GM23338 (cell line): ENCODE measurements around the gene SULT2B1. TPM values are rescaled to one million over a fixed set of nuclear protein-coding genes. Genes with fewer than 3 reads are reported as not detected.

Experiments used
- ATAC-seq: fragments of 200-7000 bp; cut with Tn5 transposase; 3 replicates; pipeline ENCODE4 v1.9.1; 2020
- DNase-seq: peaks from one replicate; pipeline ENCODE4 v3.0.0-alpha.2; 2015; ENCODE audit warnings: low spot score
- H2AFZ ChIP-seq: fragments of 200-600 bp; sonication (generic); 2 replicates; pipeline ENCODE4 v1.8.0; 2016; ENCODE audit warnings: antibody characterized with exemption, mild to moderate bottlenecking, moderate library complexity
- H3F3A ChIP-seq: fragments of 200-600 bp; sonication (generic); replicated peaks from 2 replicates; pipeline ENCODE4 v1.8.0; 2017; ENCODE audit warnings: antibody characterized with exemption, mixed run types, low read depth
- H3K27ac ChIP-seq: fragments of 200-600 bp; sonication (generic); 2 replicates; pipeline ENCODE4 v1.6.1; 2016; ENCODE audit warnings: low read depth
- H3K27me3 ChIP-seq: fragments of 200-600 bp; sonication (generic); 2 replicates; pipeline ENCODE4 v1.8.0; 2016; ENCODE audit warnings: mild to moderate bottlenecking, mixed run types, moderate library complexity; ENCODE audit not compliant: insufficient read depth
- H3K36me3 ChIP-seq: fragments of 200-600 bp; sonication (generic); 2 replicates; pipeline ENCODE4 v1.8.0; 2016; ENCODE audit warnings: mild to moderate bottlenecking; ENCODE audit not compliant: insufficient read depth
- H3K4me1 ChIP-seq: fragments of 200-600 bp; sonication (generic); 2 replicates; pipeline ENCODE4 v1.8.0; 2016; ENCODE audit warnings: mild to moderate bottlenecking, moderate library complexity; ENCODE audit not compliant: insufficient read depth
- H3K4me2 ChIP-seq: fragments of 200-600 bp; sonication (generic); 2 replicates; pipeline ENCODE4 v1.7.1; 2017; ENCODE audit warnings: mixed run types
- H3K4me3 ChIP-seq: fragments of 200-600 bp; sonication (generic); 2 replicates; pipeline ENCODE4 v1.6.1; 2016; ENCODE audit warnings: mixed run types
- H3K79me2 ChIP-seq: fragments of 200-600 bp; sonication (generic); replicated peaks from 2 replicates; pipeline ENCODE4 v1.8.0; 2017; ENCODE audit warnings: mild to moderate bottlenecking; ENCODE audit not compliant: insufficient read depth
- H3K9me2 ChIP-seq: fragments of 200-600 bp; sonication (generic); 2 replicates; pipeline ENCODE4 v1.8.0; 2017; ENCODE audit not compliant: insufficient read depth
- H4K20me1 ChIP-seq: fragments of 200-600 bp; sonication (generic); replicated peaks from 2 replicates; pipeline ENCODE4 v1.8.0; 2017; ENCODE audit warnings: mild to moderate bottlenecking; ENCODE audit not compliant: insufficient read depth
- H3K27ac Mint-ChIP-seq: 2 replicates; pipeline ENCODE4 v1.8.0; 2020; ENCODE audit warnings: inconsistent platforms, mild to moderate bottlenecking, moderate library complexity, mixed read lengths
- H3K27me3 Mint-ChIP-seq: 3 replicates; pipeline ENCODE4 v1.8.0; 2022; ENCODE audit warnings: low read depth, mild to moderate bottlenecking, moderate library complexity, mixed read lengths, inconsistent platforms; ENCODE audit not compliant: insufficient read depth, poor library complexity
- H3K36me3 Mint-ChIP-seq: 3 replicates; pipeline ENCODE4 v1.8.0; 2021; ENCODE audit warnings: low read depth, mild to moderate bottlenecking, inconsistent platforms, moderate library complexity, mixed read lengths
- H3K4me1 Mint-ChIP-seq: 3 replicates; pipeline ENCODE4 v1.8.0; 2020; ENCODE audit warnings: mild to moderate bottlenecking, inconsistent platforms, mixed read lengths
- H3K4me3 Mint-ChIP-seq: 3 replicates; pipeline ENCODE4 v1.8.0; 2021; ENCODE audit warnings: moderate library complexity, mild to moderate bottlenecking, inconsistent platforms, mixed read lengths
- H3K9me3 Mint-ChIP-seq: 3 replicates; pipeline ENCODE4 v1.8.0; 2020; ENCODE audit warnings: moderate library complexity, mild to moderate bottlenecking, inconsistent platforms, mixed read lengths
- CREB1 ChIP-seq: fragments of 250-450 bp; sonication (Bioruptor Pico); IDR thresholded peaks from 2 replicates; pipeline ENCODE4 v1.5.0; 2020; ENCODE audit warnings: low read depth, mild to moderate bottlenecking, moderate library complexity
- CTCF ChIP-seq, 2 experiments: fragments of 200-600 bp in 1 of 2; sonication (generic) in 1 of 2; conservative IDR thresholded peaks; 2 replicates each; pipeline versions ENCODE4 v1.5.1 to v1.6.1; 2016 to 2017; ENCODE audit warnings: antibody characterized with exemption in 2 of 2, low read depth in 2 of 2, mild to moderate bottlenecking in 2 of 2, moderate library complexity in 1 of 2
- ETS1 ChIP-seq: IDR thresholded peaks from 2 replicates; pipeline ENCODE4 v1.6.1; 2016; ENCODE audit warnings: antibody characterized with exemption
- EZH2phosphoT487 ChIP-seq: fragments of 200-600 bp; sonication (generic); IDR thresholded peaks from one replicate; pipeline ENCODE4 v1.8.1; 2018; ENCODE audit warnings: antibody characterized with exemption; ENCODE audit not compliant: unreplicated experiment
- JUNB ChIP-seq: IDR thresholded peaks from one replicate; pipeline ENCODE4 v1.6.1; 2016; ENCODE audit warnings: antibody characterized with exemption; ENCODE audit not compliant: unreplicated experiment
- NANOG ChIP-seq: IDR thresholded peaks from 2 replicates; pipeline ENCODE4 v1.6.1; 2016; ENCODE audit warnings: antibody characterized with exemption, borderline replicate concordance
- POLR2AphosphoS5 ChIP-seq: IDR thresholded peaks from 2 replicates; pipeline ENCODE4 v1.6.1; 2016; ENCODE audit warnings: antibody characterized with exemption, low read depth
- ZNF114 ChIP-seq: fragments of 250-450 bp; sonication (Bioruptor Pico); IDR thresholded peaks from 2 replicates; pipeline ENCODE4 v1.5.0; 2020; ENCODE audit warnings: mild to moderate bottlenecking, moderate library complexity
- polyA plus RNA-seq: library from polyadenylated mRNA; unstranded; fragments of >200 nt; fragmentation: Nextera tagmentation; extraction: Ambion mirVana; gene quantifications from 2 replicates; pipeline ENCODE4 v1.2.1, GENCODE V29; 2016
- total RNA-seq: library from RNA; depleted of rRNA; stranded (reverse); fragments of >200 nt; shearing (Covaris generic); gene quantifications from 2 replicates; pipeline ENCODE4 v1.2.3, GENCODE V29; 2014
- TF ChIP-seq, protein P1 (sequence below): fragments of 250-450 bp; sonication (Bioruptor Pico); IDR thresholded peaks from 2 replicates; pipeline ENCODE4 v1.5.0; 2020; ENCODE audit warnings: mild to moderate bottlenecking, moderate library complexity

The SULT2B1 gene
- total and polyA plus RNA-seq, 2 experiments from 2014 or later = 1.3 to 2.5 TPM

DNA sequence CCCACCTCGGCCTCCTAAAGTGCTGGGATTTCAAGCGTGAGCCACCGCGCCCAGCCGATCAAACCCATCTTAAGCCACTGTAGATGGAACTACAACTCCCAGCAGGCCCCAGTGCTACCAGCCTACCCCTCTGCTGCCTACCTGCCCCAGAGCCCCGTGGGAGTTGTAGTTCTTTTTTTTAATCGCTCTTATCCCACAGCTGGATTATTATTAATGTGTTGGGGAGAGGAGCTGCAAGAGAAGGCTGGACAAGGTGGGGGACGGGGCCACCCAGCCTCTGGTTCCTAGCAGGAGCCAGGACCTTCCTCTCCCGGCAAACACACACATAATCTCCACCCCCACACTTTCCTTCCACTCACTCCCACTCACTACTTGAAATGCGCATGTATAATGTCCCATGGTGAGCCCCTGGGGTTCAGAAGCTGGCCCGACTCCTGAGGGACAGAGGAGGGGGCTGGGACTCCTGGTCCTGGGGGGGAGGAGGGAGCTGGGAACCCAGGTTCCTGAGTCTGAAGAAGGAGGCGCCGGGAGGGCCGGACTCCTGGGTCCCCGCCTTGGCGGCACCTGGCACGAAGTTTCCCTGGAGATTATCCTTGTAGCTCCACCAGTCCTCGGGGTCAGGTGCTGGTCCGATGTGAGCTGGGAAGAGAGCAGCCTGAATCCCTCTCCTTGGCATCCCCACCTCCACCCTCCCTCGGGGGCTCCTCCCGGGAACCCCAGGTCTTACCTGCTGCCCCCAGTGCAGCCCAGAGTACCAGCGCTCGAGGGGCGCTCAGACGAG lies 93.1 kb downstream of the SULT2B1 start:
- Histone ChIP-seq H3K9me2 (no peaks in the 10 kb centered on the region), H3K4me3 (peak overlapping the region; percentile 75), H3F3A (0 out of 2 replicates have a peak, but pooled peaks cover 13% of the 10 kb centered on the region), H3K4me1 (peaks cover 7% of the 10 kb centered on the region; the same call in 1 of the 2 replicates), H2AFZ (peak overlapping the region; percentile 92), H3K27ac (peak overlapping the region; percentile 91), H3K79me2 (no peaks in the 10 kb centered on the region), H3K27me3 (0 out of 2 replicates have a peak, but pooled peaks cover 7% of the 10 kb centered on the region), H3K36me3 (no peaks in the 10 kb centered on the region), H4K20me1 (no peaks in the 10 kb centered on the region), H3K4me2 (peak overlapping the region; percentile 99)
- H3K27me3 Mint-ChIP-seq = peaks cover 16% of the 10 kb centered on the region
- peak overlapping the region; percentile 89 for H3K27ac Mint-ChIP-seq
- peaks cover 12% of the 10 kb centered on the region for H3K4me1 Mint-ChIP-seq
- TF ChIP-seq CREB1 (CRISPR knock-in tag) = 0 out of 2 replicates have a peak, but pooled peaks have one; percentile 56
- peak; percentile 98 for TF ChIP-seq ETS1
- 0 out of 2 replicates have a peak, but pooled peaks have one; percentile 8 for TF ChIP-seq NANOG
- TF ChIP-seq JUNB = no peak
- TF ChIP-seq POLR2AphosphoS5 = peak; percentile 28; the same call in 1 of the 2 replicates
- TF ChIP-seq CTCF (conservative IDR thresholded peaks at IDR 0.05; ENCODE audit: low read depth in 2 of 2) = no peak
- no peaks in the 10 kb centered on the region for H3K9me3 Mint-ChIP-seq
- H3K4me3 Mint-ChIP-seq = peak overlapping the region; percentile 91
- DNase-seq (peak; percentile 92), ATAC-seq (peak; percentile 59)
- H3K36me3 Mint-ChIP-seq = peaks cover 20% of the 10 kb centered on the region

DNA sequence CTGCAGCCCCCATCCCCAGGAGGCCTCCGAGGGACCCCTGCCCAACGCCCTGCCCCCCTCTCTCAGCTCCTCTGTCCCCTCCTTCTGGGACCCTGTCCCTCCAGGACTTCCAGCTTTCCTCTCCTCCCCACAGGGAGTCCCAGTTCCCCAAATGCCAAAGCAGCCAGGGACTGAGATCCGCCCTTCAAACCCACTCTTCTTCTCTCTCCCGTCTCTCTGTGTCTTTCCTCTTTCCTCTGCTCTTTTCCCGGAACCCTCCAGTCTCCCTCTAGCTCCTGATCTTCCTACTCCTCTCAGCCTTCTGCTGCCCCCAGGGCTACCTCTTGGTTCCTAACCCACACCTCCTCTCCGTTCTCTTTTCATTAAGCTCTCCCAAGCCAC lies 93.6 kb downstream of the SULT2B1 start:
- Histone ChIP-seq H2AFZ (peak overlapping the region; percentile 92), H3K4me2 (peak overlapping the region; percentile 99), H3F3A (0 out of 2 replicates have a peak, but pooled peaks cover 13% of the 10 kb centered on the region), H3K4me1 (peaks cover 5% of the 10 kb centered on the region; the same call in 1 of the 2 replicates), H3K27ac (peak overlapping the region; percentile 91), H3K9me2 (no peaks in the 10 kb centered on the region), H3K27me3 (0 out of 2 replicates have a peak, but pooled peaks cover 7% of the 10 kb centered on the region), H4K20me1 (no peaks in the 10 kb centered on the region), H3K4me3 (peak overlapping the region; percentile 75), H3K36me3 (no peaks in the 10 kb centered on the region), H3K79me2 (no peaks in the 10 kb centered on the region)
- peak overlapping the region; percentile 91 for H3K4me3 Mint-ChIP-seq
- ATAC-seq = peak; percentile 12
- H3K27ac Mint-ChIP-seq = peak overlapping the region; percentile 90
- peaks cover 16% of the 10 kb centered on the region for H3K27me3 Mint-ChIP-seq
- H3K36me3 Mint-ChIP-seq = peaks cover 19% of the 10 kb centered on the region
- H3K4me1 Mint-ChIP-seq = peaks cover 10% of the 10 kb centered on the region
- H3K9me3 Mint-ChIP-seq = no peaks in the 10 kb centered on the region
- peak; percentile 68 for DNase-seq
- TF ChIP-seq NANOG = no peak
- TF ChIP-seq POLR2AphosphoS5 = no peak
- TF ChIP-seq, protein P1, sequence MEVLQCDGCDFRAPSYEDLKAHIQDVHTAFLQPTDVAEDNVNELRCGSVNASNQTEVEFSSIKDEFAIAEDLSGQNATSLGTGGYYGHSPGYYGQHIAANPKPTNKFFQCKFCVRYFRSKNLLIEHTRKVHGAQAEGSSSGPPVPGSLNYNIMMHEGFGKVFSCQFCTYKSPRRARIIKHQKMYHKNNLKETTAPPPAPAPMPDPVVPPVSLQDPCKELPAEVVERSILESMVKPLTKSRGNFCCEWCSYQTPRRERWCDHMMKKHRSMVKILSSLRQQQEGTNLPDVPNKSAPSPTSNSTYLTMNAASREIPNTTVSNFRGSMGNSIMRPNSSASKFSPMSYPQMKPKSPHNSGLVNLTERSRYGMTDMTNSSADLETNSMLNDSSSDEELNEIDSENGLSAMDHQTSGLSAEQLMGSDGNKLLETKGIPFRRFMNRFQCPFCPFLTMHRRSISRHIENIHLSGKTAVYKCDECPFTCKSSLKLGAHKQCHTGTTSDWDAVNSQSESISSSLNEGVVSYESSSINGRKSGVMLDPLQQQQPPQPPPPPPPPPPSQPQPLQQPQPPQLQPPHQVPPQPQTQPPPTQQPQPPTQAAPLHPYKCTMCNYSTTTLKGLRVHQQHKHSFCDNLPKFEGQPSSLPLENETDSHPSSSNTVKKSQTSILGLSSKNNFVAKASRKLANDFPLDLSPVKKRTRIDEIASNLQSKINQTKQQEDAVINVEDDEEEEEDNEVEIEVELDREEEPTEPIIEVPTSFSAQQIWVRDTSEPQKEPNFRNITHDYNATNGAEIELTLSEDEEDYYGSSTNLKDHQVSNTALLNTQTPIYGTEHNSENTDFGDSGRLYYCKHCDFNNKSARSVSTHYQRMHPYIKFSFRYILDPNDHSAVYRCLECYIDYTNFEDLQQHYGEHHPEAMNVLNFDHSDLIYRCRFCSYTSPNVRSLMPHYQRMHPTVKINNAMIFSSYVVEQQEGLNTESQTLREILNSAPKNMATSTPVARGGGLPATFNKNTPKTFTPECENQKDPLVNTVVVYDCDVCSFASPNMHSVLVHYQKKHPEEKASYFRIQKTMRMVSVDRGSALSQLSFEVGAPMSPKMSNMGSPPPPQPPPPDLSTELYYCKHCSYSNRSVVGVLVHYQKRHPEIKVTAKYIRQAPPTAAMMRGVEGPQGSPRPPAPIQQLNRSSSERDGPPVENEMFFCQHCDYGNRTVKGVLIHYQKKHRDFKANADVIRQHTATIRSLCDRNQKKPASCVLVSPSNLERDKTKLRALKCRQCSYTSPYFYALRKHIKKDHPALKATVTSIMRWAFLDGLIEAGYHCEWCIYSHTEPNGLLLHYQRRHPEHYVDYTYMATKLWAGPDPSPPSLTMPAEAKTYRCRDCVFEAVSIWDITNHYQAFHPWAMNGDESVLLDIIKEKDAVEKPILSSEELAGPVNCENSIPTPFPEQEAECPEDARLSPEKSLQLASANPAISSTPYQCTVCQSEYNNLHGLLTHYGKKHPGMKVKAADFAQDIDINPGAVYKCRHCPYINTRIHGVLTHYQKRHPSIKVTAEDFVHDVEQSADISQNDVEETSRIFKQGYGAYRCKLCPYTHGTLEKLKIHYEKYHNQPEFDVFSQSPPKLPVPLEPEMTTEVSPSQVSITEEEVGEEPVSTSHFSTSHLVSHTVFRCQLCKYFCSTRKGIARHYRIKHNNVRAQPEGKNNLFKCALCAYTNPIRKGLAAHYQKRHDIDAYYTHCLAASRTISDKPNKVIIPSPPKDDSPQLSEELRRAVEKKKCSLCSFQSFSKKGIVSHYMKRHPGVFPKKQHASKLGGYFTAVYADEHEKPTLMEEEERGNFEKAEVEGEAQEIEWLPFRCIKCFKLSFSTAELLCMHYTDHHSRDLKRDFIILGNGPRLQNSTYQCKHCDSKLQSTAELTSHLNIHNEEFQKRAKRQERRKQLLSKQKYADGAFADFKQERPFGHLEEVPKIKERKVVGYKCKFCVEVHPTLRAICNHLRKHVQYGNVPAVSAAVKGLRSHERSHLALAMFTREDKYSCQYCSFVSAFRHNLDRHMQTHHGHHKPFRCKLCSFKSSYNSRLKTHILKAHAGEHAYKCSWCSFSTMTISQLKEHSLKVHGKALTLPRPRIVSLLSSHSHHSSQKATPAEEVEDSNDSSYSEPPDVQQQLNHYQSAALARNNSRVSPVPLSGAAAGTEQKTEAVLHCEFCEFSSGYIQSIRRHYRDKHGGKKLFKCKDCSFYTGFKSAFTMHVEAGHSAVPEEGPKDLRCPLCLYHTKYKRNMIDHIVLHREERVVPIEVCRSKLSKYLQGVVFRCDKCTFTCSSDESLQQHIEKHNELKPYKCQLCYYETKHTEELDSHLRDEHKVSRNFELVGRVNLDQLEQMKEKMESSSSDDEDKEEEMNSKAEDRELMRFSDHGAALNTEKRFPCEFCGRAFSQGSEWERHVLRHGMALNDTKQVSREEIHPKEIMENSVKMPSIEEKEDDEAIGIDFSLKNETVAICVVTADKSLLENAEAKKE (CRISPR knock-in tag) = no peak
- TF ChIP-seq CREB1 (CRISPR knock-in tag) = no peak
- TF ChIP-seq ETS1 = no peak
- TF ChIP-seq JUNB = no peak
- TF ChIP-seq EZH2phosphoT487 = no peak
- no peak for TF ChIP-seq ZNF114 (CRISPR knock-in tag)
